ENCODE data around the gene GCSAM.
"Not testable (repeated sequence)": the region's sequence is repeated elsewhere in the genome, so short reads cannot be mapped to it uniquely, and the experiment has no call there.

Gene GCSAM

GRCh38 chr3:112072387-112073060 lies 60.5 kb downstream of the GCSAM start:
- DNase-seq (ENCODE audit: low spot score): not testable (repeated sequence)

Data from hematopoietic multipotent progenitor cell treated with erythropoietin and hydrocortisone succinate and interleukin-3 and kit ligand, for 17 days (in vitro differentiated cells).